Suprapubic skin (tissue), 3 donors: ENCODE measurements around the gene PODXL.
A peak's percentile ranks its signal among the peaks of the same experiment; 100 is the strongest.

ENCODE experiments used
- CTCF ChIP-seq, 2 donors: fragments of 200-600 bp in 1 of 2; fragments of 450-650 bp in 1 of 2; sonication (generic) in 1 of 2; IDR thresholded peaks; one replicate each; pipeline ENCODE4 v1.5.1; 2016 to 2019; ENCODE audit warnings: antibody characterized with exemption in 2 of 2, mild to moderate bottlenecking in 1 of 2, moderate library complexity in 1 of 2
- POLR2A ChIP-seq, 2 donors: fragments of 450-650 bp; IDR thresholded peaks; one replicate each; pipeline ENCODE4 v1.6.1; 2017; ENCODE audit warnings: antibody characterized with exemption in 2 of 2, mild to moderate bottlenecking in 2 of 2, moderate library complexity in 2 of 2

GRCh38 chr7:131513245-131514061 is 43.0 kb downstream of the PODXL start:
- TF ChIP-seq POLR2A (IDR thresholded peaks at IDR 0.05) (no peak), CTCF (IDR thresholded peaks at IDR 0.05) (peak; percentile 85 to 98)
